Ascending aorta (tissue), 2 donors: ENCODE results near the gene NPAS1. TPM values are rescaled to one million over a fixed set of nuclear protein-coding genes. Genes with fewer than 3 reads are reported as not detected.

Experiments used
- DNase-seq, 2 donors: peaks; one replicate each; pipeline ENCODE4 v3.0.0-alpha.2; 2019; ENCODE audit warnings: low spot score in 2 of 2
- H3K27ac ChIP-seq, 2 donors: fragments of 200-600 bp; sonication (generic); one replicate each; pipeline ENCODE4 v1.5.1; 2016 to 2017; ENCODE audit warnings: mild to moderate bottlenecking in 1 of 2
- H3K27me3 ChIP-seq: fragments of 200-600 bp; sonication (generic); one replicate; pipeline ENCODE4 v1.5.1; 2017
- H3K36me3 ChIP-seq, 2 donors: fragments of 200-600 bp; sonication (generic); one replicate each; pipeline ENCODE4 v1.5.1; 2016
- H3K4me1 ChIP-seq, 2 donors: fragments of 200-600 bp; sonication (generic); one replicate each; pipeline ENCODE4 v1.5.1; 2016 to 2017; ENCODE audit warnings: mild to moderate bottlenecking in 1 of 2
- H3K4me3 ChIP-seq, 2 donors: fragments of 200-600 bp; sonication (generic); one replicate each; pipeline ENCODE4 v1.5.1; 2016 to 2017; ENCODE audit warnings: mild to moderate bottlenecking in 1 of 2
- H3K9me3 ChIP-seq, 2 donors: fragments of 200-600 bp; sonication (generic); one replicate each; pipeline ENCODE4 v1.5.1; 2016
- intact Hi-C: fragments of 100-400 bp; cut with DNase I; formaldehyde crosslinking; loops from one replicate; pipeline ENCODE4 v1.15.1; 2023
- total RNA-seq: library from RNA; depleted of rRNA; stranded (reverse); fragments of >200 nt; gene quantifications from one replicate; pipeline ENCODE4 v1.1.0, GENCODE V29; 2016
- TF ChIP-seq, protein P1 (sequence below), 3 experiments: fragments of 200-600 bp in 2 of 3; fragments of 450-650 bp in 1 of 3; sonication (generic) in 2 of 3; IDR thresholded peaks; one replicate each; pipeline ENCODE4 v1.5.1; 2016 to 2019; ENCODE audit warnings: antibody characterized with exemption in 3 of 3, mild to moderate bottlenecking in 1 of 3, moderate library complexity in 1 of 3

NPAS1 gene
- total RNA-seq, 1 donor from 2014 or later: not detected

GRCh38 chr19:47069795-47070194, 50.2 kb downstream of the NPAS1 start:
- Histone ChIP-seq H3K36me3 (peaks cover 66 to 87% of the 10 kb centered on the region in 2 donors), H3K4me1 (no peaks in the 10 kb centered on the region), H3K9me3 (no peaks in the 10 kb centered on the region), H3K27me3 (no peaks in the 10 kb centered on the region), H3K4me3 (no peak overlapping the region), H3K27ac (no peak overlapping the region)
- TF ChIP-seq, protein P1, sequence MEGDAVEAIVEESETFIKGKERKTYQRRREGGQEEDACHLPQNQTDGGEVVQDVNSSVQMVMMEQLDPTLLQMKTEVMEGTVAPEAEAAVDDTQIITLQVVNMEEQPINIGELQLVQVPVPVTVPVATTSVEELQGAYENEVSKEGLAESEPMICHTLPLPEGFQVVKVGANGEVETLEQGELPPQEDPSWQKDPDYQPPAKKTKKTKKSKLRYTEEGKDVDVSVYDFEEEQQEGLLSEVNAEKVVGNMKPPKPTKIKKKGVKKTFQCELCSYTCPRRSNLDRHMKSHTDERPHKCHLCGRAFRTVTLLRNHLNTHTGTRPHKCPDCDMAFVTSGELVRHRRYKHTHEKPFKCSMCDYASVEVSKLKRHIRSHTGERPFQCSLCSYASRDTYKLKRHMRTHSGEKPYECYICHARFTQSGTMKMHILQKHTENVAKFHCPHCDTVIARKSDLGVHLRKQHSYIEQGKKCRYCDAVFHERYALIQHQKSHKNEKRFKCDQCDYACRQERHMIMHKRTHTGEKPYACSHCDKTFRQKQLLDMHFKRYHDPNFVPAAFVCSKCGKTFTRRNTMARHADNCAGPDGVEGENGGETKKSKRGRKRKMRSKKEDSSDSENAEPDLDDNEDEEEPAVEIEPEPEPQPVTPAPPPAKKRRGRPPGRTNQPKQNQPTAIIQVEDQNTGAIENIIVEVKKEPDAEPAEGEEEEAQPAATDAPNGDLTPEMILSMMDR (IDR thresholded peaks at IDR 0.05): no peak
- intact Hi-C loops: loop anchor here (10.0 kb wide), 1 partner anchor 55 kb away; the partner anchor contains the start of gene NPAS1
- no peak for DNase-seq

- H3K36me3 ChIP-seq: peaks cover 60 to 87% of the 10 kb centered on the region in 2 donors
- H3K9me3 ChIP-seq: no peaks in the 10 kb centered on the region
- H3K4me1 ChIP-seq: no peaks in the 10 kb centered on the region
- no peaks in the 10 kb centered on the region for H3K27me3 ChIP-seq
- intact Hi-C loops: loop anchor here (10.0 kb wide), 1 partner anchor 56 kb away; the partner anchor contains the start of gene NPAS1
- DNase-seq: no peak
- no peak overlapping the region for H3K4me3 ChIP-seq
- TF ChIP-seq, protein P1 (IDR thresholded peaks at IDR 0.05): no peak
- H3K27ac ChIP-seq: no peak overlapping the region
These were observed 51.1 kb downstream of the NPAS1 start for GRCh38 chr19:47070756-47071155.

GRCh38 chr19:47071731-47072130, 52.1 kb downstream of the NPAS1 start:
- H3K4me1 ChIP-seq: no peaks in the 10 kb centered on the region
- no peak overlapping the region for H3K4me3 ChIP-seq
- intact Hi-C loops: loop anchor here (10.0 kb wide), 1 partner anchor 57 kb away; the partner anchor contains the start of gene NPAS1
- DNase-seq: no peak
- H3K27ac ChIP-seq: no peak overlapping the region
- no peaks in the 10 kb centered on the region for H3K9me3 ChIP-seq
- peaks cover 58 to 87% of the 10 kb centered on the region in 2 donors for H3K36me3 ChIP-seq
- TF ChIP-seq, protein P1 (IDR thresholded peaks at IDR 0.05): no peak
- no peaks in the 10 kb centered on the region for H3K27me3 ChIP-seq

- Histone ChIP-seq H3K4me1 (no peaks in the 10 kb centered on the region), H3K4me3 (no peak overlapping the region), H3K9me3 (no peaks in the 10 kb centered on the region), H3K27me3 (no peaks in the 10 kb centered on the region), H3K36me3 (peaks cover 58 to 87% of the 10 kb centered on the region in 2 donors), H3K27ac (no peak overlapping the region)
- DNase-seq: no peak
- TF ChIP-seq, protein P1 (IDR thresholded peaks at IDR 0.05): no peak
- intact Hi-C loops: loop anchor here (10.0 kb wide), 1 partner anchor 58 kb away; the partner anchor contains the start of gene NPAS1
These were observed 52.7 kb downstream of the NPAS1 start for GRCh38 chr19:47072323-47072722.

GRCh38 chr19:47073574-47073973, 53.9 kb downstream of the NPAS1 start:
- intact Hi-C loops: loop anchor here (10.0 kb wide), 1 partner anchor 59 kb away; the partner anchor contains the start of gene NPAS1

More at GRCh38 chr19:47073574-47073973, 53.9 kb downstream of the NPAS1 start:
- Histone ChIP-seq H3K27me3 (no peaks in the 10 kb centered on the region), H3K27ac (no peak overlapping the region), H3K4me3 (no peak overlapping the region), H3K9me3 (no peaks in the 10 kb centered on the region), H3K36me3 (peaks cover 55 to 92% of the 10 kb centered on the region in 2 donors), H3K4me1 (no peaks in the 10 kb centered on the region)
- DNase-seq: no peak
- TF ChIP-seq, protein P1 (IDR thresholded peaks at IDR 0.05): no peak
